ENCODE measurements around the gene PPDPF. TPM values are rescaled to one million over a fixed set of nuclear protein-coding genes. Genes with fewer than 3 reads are reported as not detected.

Gene PPDPF
- total RNA-seq, 1 experiment from 2014 or later: 149 TPM

DNA sequence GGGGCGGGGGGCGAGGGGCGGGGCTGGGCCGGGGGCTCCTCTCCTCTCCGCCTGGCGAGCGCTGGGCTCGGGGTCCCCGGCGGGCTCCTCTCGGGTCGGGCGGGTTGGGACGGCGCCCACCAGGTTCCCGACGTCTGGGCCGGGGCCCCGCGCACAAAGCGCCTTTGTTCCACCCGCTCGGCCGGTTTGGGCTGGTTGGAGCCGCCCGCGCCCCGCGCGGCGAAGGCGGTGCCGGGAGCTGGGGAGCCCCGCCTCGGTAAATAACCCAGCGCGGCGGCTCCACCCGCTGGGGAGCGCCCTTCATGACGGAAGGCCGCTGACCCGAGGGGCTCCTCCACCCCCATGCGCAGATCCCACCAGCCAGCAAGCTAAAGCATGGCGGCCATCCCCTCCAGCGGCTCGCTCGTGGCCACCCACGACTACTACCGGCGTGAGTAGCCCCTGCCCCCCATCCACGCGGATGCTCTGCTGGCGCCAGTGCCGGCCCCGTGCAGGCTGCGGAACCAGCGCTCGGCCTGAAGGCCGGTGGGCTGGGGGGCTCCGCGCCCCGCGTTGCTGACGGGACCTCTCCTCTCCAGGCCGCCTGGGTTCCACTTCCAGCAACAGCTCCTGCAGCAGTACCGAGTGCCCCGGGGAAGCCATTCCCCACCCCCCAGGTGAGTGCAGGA, 503 bp downstream of the PPDPF start:
- Histone ChIP-seq H3K4ac (ENCODE audit: low read depth, low read length) (no peak overlapping the region; the same call in 1 of the 2 replicates), H4K20me1 (ENCODE audit: control insufficient read depth, insufficient read depth, insufficient read length) (no peaks in the 10 kb centered on the region), H4K8ac (replicated peaks; ENCODE audit: insufficient read length, low read depth, low read length) (no peak overlapping the region), H2AK5ac (ENCODE audit: insufficient read length, low read length) (no peak overlapping the region), H3K79me2 (ENCODE audit: insufficient read depth, low read length) (no peaks in the 10 kb centered on the region; the same call in 1 of the 2 replicates), H2BK20ac (ENCODE audit: low read depth, low read length, poor library complexity, severe bottlenecking) (no peak overlapping the region), H3T11ph (ENCODE audit: low read length) (no peak overlapping the region), H2AFZ (ENCODE audit: low read length) (no peak overlapping the region), H3K23me2 (ENCODE audit: insufficient read length, low read depth, low read length, poor library complexity, severe bottlenecking) (peaks cover 10% of the 10 kb centered on the region), H3K4me2 (ENCODE audit: insufficient read depth, insufficient read length, low read length) (peak overlapping the region; percentile 68), H3K14ac (ENCODE audit: insufficient read depth, low read length) (peak overlapping the region; percentile 89), H3K27me3 (ENCODE audit: insufficient read depth, low read length) (no peaks in the 10 kb centered on the region), H3K9me3 (ENCODE audit: control insufficient read depth, low read depth, low read length) (no peaks in the 10 kb centered on the region), H2BK5ac (ENCODE audit: insufficient read length, low read length) (no peak overlapping the region), H3K27ac (ENCODE audit: insufficient read length, low read depth, low read length) (no peak overlapping the region), H4K91ac (ENCODE audit: insufficient read length, low read depth, low read length) (peak overlapping the region; percentile 11), H2BK12ac (ENCODE audit: insufficient read length, low read depth, low read length) (no peak overlapping the region), H3K79me1 (ENCODE audit: insufficient read depth, low read depth, low read length, poor library complexity, severe bottlenecking) (peaks cover 4% of the 10 kb centered on the region), H3K56ac (ENCODE audit: insufficient read length, low read depth, low read length) (no peak overlapping the region), H2BK15ac (ENCODE audit: low read depth, low read length) (no peak overlapping the region), H2BK120ac (ENCODE audit: low read depth, low read length, poor library complexity, severe bottlenecking) (no peak overlapping the region), H3K9ac (ENCODE audit: extremely low read depth, insufficient read length, low read length) (peak overlapping the region; percentile 84), H4K5ac (ENCODE audit: insufficient read length, low read depth, low read length) (no peak overlapping the region), H3K23ac (ENCODE audit: insufficient read length, low read depth, low read length) (no peak overlapping the region), H3K4me1 (ENCODE audit: insufficient read depth, low read length) (no peaks in the 10 kb centered on the region; the same call in 1 of the 2 replicates), H3K18ac (ENCODE audit: insufficient read length, low read depth, low read length) (peak overlapping the region; percentile 15)
- no CpG with 5 or more reads among the region's 68 CpGs for WGBS (ENCODE audit: extremely low coverage, insufficient read length, low lambda C conversion rate)
- Mint-ChIP-seq H3K36me3 (ENCODE audit: insufficient read depth in 1 of 3, low read depth in 3 of 3) (peaks cover 20 to 45% (median 22%) of the 10 kb centered on the region in 3 experiments; a peak in 6 of 7 replicates), H3K27me3 (ENCODE audit: low read depth) (peaks cover 6% of the 10 kb centered on the region), H3K9me3 (peaks cover 7 to 13% of the 10 kb centered on the region in 2 experiments; a peak in 4 of 5 replicates), H3K27ac (peak overlapping the region in 2 of 3 experiments; percentile 48 to 91; a peak in 2 of 7 replicates), H3K4me1 (peaks cover 2 to 25% of the 10 kb centered on the region in 2 experiments; a peak in 3 of 4 replicates), H3K4me3 (peak overlapping the region; percentile 84 to 91)
- peak; percentile 54 for DNase-seq
- TF ChIP-seq CTCF (conservative IDR thresholded peaks at IDR 0.05): no peak
